ENCODE data around the gene TALDO1. TPM values are rescaled to one million over a fixed set of nuclear protein-coding genes. Genes with fewer than 3 reads are reported as not detected.

Gene TALDO1
- total RNA-seq, 1 experiment from 2014 or later = 268 TPM

DNA sequence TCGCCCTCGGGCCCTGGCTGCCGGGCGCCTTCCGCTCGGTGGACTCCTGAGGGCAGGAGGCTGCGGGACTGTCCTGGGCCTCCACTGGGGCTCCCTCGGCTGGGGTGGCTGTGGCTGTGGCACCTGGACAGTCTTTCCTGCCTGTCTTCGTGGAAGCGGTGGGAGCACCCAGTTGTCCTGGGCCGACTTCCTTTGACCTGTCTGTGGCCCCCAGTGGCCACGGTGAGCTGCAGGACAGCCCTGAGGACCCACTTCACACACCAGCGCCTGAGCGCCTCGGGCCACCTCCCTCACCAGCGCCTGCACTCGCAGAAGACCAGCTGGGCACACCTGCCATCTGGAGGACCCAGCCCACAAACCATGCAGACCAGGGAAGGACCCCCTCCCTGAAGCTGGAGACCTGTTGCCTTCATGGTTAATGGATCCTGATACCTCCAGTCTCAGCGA, 43.0 kb upstream of the TALDO1 start:
- H4K91ac ChIP-seq (ENCODE audit: insufficient read length, low read depth, low read length) = no peak overlapping the region
- H3K4ac ChIP-seq (ENCODE audit: low read depth, low read length) = no peak overlapping the region
- H3K27me3 ChIP-seq (ENCODE audit: insufficient read depth, low read length) = no peaks in the 10 kb centered on the region
- no peak overlapping the region; a peak in 1 of 5 replicates for H3K4me3 Mint-ChIP-seq
- H3K9ac ChIP-seq (ENCODE audit: extremely low read depth, insufficient read length, low read length) = no peak overlapping the region
- no peak overlapping the region for H4K8ac ChIP-seq (replicated peaks; ENCODE audit: insufficient read length, low read depth, low read length)
- H3K79me2 ChIP-seq (ENCODE audit: insufficient read depth, low read length) = no peaks in the 10 kb centered on the region
- H3K18ac ChIP-seq (ENCODE audit: insufficient read length, low read depth, low read length) = no peak overlapping the region
- H3K9me3 ChIP-seq (ENCODE audit: control insufficient read depth, low read depth, low read length) = no peaks in the 10 kb centered on the region
- H2AK5ac ChIP-seq (ENCODE audit: insufficient read length, low read length) = no peak overlapping the region
- no peak overlapping the region for H3T11ph ChIP-seq (ENCODE audit: low read length)
- no peak overlapping the region for H3K23ac ChIP-seq (ENCODE audit: insufficient read length, low read depth, low read length)
- no peak overlapping the region for H3K56ac ChIP-seq (ENCODE audit: insufficient read length, low read depth, low read length)
- H3K27me3 Mint-ChIP-seq (ENCODE audit: low read depth) = no peaks in the 10 kb centered on the region
- TF ChIP-seq, protein P1, sequence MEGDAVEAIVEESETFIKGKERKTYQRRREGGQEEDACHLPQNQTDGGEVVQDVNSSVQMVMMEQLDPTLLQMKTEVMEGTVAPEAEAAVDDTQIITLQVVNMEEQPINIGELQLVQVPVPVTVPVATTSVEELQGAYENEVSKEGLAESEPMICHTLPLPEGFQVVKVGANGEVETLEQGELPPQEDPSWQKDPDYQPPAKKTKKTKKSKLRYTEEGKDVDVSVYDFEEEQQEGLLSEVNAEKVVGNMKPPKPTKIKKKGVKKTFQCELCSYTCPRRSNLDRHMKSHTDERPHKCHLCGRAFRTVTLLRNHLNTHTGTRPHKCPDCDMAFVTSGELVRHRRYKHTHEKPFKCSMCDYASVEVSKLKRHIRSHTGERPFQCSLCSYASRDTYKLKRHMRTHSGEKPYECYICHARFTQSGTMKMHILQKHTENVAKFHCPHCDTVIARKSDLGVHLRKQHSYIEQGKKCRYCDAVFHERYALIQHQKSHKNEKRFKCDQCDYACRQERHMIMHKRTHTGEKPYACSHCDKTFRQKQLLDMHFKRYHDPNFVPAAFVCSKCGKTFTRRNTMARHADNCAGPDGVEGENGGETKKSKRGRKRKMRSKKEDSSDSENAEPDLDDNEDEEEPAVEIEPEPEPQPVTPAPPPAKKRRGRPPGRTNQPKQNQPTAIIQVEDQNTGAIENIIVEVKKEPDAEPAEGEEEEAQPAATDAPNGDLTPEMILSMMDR (conservative IDR thresholded peaks at IDR 0.05) = no peak
- no peak overlapping the region for H2BK5ac ChIP-seq (ENCODE audit: insufficient read length, low read length)
- no peak overlapping the region for H4K5ac ChIP-seq (ENCODE audit: insufficient read length, low read depth, low read length)
- peaks cover 12 to 14% of the 10 kb centered on the region in 2 experiments for H3K4me1 Mint-ChIP-seq
- DNase-seq = no peak
- H2BK120ac ChIP-seq (ENCODE audit: low read depth, low read length, poor library complexity, severe bottlenecking) = no peak overlapping the region
- no peak overlapping the region for H3K4me2 ChIP-seq (ENCODE audit: insufficient read depth, insufficient read length, low read length)
- H4K20me1 ChIP-seq (ENCODE audit: control insufficient read depth, insufficient read depth, insufficient read length) = no peaks in the 10 kb centered on the region
- no peak overlapping the region for H3K14ac ChIP-seq (ENCODE audit: insufficient read depth, low read length)
- no peaks in the 10 kb centered on the region for H3K9me3 Mint-ChIP-seq
- no CpG with 5 or more reads among the region's 18 CpGs for WGBS (ENCODE audit: extremely low coverage, insufficient read length, low lambda C conversion rate)
- H3K79me1 ChIP-seq (ENCODE audit: insufficient read depth, low read depth, low read length, poor library complexity, severe bottlenecking) = no peaks in the 10 kb centered on the region
- H2BK20ac ChIP-seq (ENCODE audit: low read depth, low read length, poor library complexity, severe bottlenecking) = no peak overlapping the region
- no peak overlapping the region for H2BK15ac ChIP-seq (ENCODE audit: low read depth, low read length)
- no peak overlapping the region for H3K27ac ChIP-seq (ENCODE audit: insufficient read length, low read depth, low read length)
- H2BK12ac ChIP-seq (ENCODE audit: insufficient read length, low read depth, low read length) = no peak overlapping the region
- H3K36me3 Mint-ChIP-seq (ENCODE audit: insufficient read depth in 1 of 3, low read depth in 3 of 3) = peaks cover 2 to 12% (median 12%) of the 10 kb centered on the region in 3 experiments; a peak in 5 of 7 replicates
- H3K4me1 ChIP-seq (ENCODE audit: insufficient read depth, low read length) = no peaks in the 10 kb centered on the region; the same call in 1 of the 2 replicates
- H2AFZ ChIP-seq (ENCODE audit: low read length) = no peak overlapping the region
- H3K23me2 ChIP-seq (ENCODE audit: insufficient read length, low read depth, low read length, poor library complexity, severe bottlenecking) = peaks cover 3% of the 10 kb centered on the region
- no peak overlapping the region for H3K27ac Mint-ChIP-seq

Measured in H9 (cell line).